Lower lobe of right lung (tissue), 2 donors: ENCODE results near the gene ZAP70. TPM values are rescaled to one million over a fixed set of nuclear protein-coding genes. Genes with fewer than 3 reads are reported as not detected.

Experiments
- ATAC-seq, 2 donors: fragments of 200-7000 bp; cut with Tn5 transposase; one replicate each; pipeline ENCODE4 v1.9.1; 2020 to 2022; ENCODE audit warnings: mild to moderate bottlenecking in 2 of 2, moderate library complexity in 2 of 2
- DNase-seq: peaks from one replicate; pipeline ENCODE4 v3.0.0-alpha.2; 2020
- H3K27ac ChIP-seq: fragments of 200-600 bp; one replicate; pipeline ENCODE4 v1.8.0; 2022
- H3K27me3 ChIP-seq: fragments of 200-600 bp; one replicate; pipeline ENCODE4 v1.8.0; 2022; ENCODE audit warnings: low read depth
- H3K36me3 ChIP-seq: fragments of 200-600 bp; one replicate; pipeline ENCODE4 v1.8.0; 2022; ENCODE audit warnings: mild to moderate bottlenecking
- H3K4me1 ChIP-seq: fragments of 200-600 bp; one replicate; pipeline ENCODE4 v1.8.0; 2022
- H3K4me3 ChIP-seq: fragments of 200-600 bp; one replicate; pipeline ENCODE4 v1.8.0; 2022; ENCODE audit warnings: mild to moderate bottlenecking
- H3K9me3 ChIP-seq: fragments of 200-600 bp; one replicate; pipeline ENCODE4 v1.8.0; 2022
- CTCF ChIP-seq: fragments of 200-600 bp; IDR thresholded peaks from one replicate; pipeline ENCODE4 v1.8.0; 2022; ENCODE audit warnings: antibody characterized with exemption, mild to moderate bottlenecking
- intact Hi-C: fragments of 100-400 bp; cut with DNase I; formaldehyde crosslinking; loops from one replicate; pipeline ENCODE4 v1.11.0; 2022
- total RNA-seq: library from RNA; stranded (reverse); fragmentation: NEBNext Ultra II Directional; extraction: Animal tissue kit (Norgen Biotek cat#: 25700); gene quantifications from one replicate; pipeline ENCODE4 v1.2.1, GENCODE V29; 2021
- donor health status: DM: no; HTN: yes; CAD: no; lungs with severe emphysema.

The ZAP70 gene
- total RNA-seq, 1 donor from 2014 or later: 8.8 TPM

- TF ChIP-seq CTCF: no peak
- intact Hi-C loops: no loop called here
- H3K27ac ChIP-seq: no peak overlapping the region
- no peaks in the 10 kb centered on the region for H3K27me3 ChIP-seq
- H3K9me3 ChIP-seq: no peaks in the 10 kb centered on the region
- peaks cover 7% of the 10 kb centered on the region for H3K4me1 ChIP-seq
- no peak overlapping the region for H3K4me3 ChIP-seq
- H3K36me3 ChIP-seq: no peaks in the 10 kb centered on the region
- DNase-seq (no peak), ATAC-seq (no peak)
Observed at GRCh38 chr2:97738179-97739019, 25.0 kb downstream of the ZAP70 start.

GRCh38 chr2:97739020-97739892, 25.9 kb downstream of the ZAP70 start:
- no peaks in the 10 kb centered on the region for H3K36me3 ChIP-seq
- ATAC-seq: no peak
- H3K4me1 ChIP-seq: peaks cover 7% of the 10 kb centered on the region
- no peaks in the 10 kb centered on the region for H3K27me3 ChIP-seq
- no peak for DNase-seq
- H3K4me3 ChIP-seq: no peak overlapping the region
- no peaks in the 10 kb centered on the region for H3K9me3 ChIP-seq
- TF ChIP-seq CTCF: no peak
- no peak overlapping the region for H3K27ac ChIP-seq
- intact Hi-C loops: no loop called here

- Histone ChIP-seq H3K4me1 (peaks cover 7% of the 10 kb centered on the region), H3K36me3 (no peaks in the 10 kb centered on the region), H3K27me3 (no peaks in the 10 kb centered on the region), H3K27ac (no peak overlapping the region), H3K4me3 (no peak overlapping the region), H3K9me3 (no peaks in the 10 kb centered on the region)
- intact Hi-C loops: no loop called here
- TF ChIP-seq CTCF: no peak
- DNase-seq (no peak), ATAC-seq (no peak)
Observed at GRCh38 chr2:97739893-97740245, 26.5 kb downstream of the ZAP70 start.

GRCh38 chr2:97740590-97741182, 27.3 kb downstream of the ZAP70 start:
- H3K27me3 ChIP-seq: no peaks in the 10 kb centered on the region
- no peak overlapping the region for H3K27ac ChIP-seq
- ATAC-seq (peak; percentile 75 to 79), DNase-seq (no peak)
- peak; percentile 72 for TF ChIP-seq CTCF
- H3K9me3 ChIP-seq: no peaks in the 10 kb centered on the region
- H3K4me3 ChIP-seq: no peak overlapping the region
- intact Hi-C loops: no loop called here
- no peaks in the 10 kb centered on the region for H3K36me3 ChIP-seq
- H3K4me1 ChIP-seq: peaks cover 7% of the 10 kb centered on the region

- ATAC-seq: no peak
- peaks cover 7% of the 10 kb centered on the region for H3K4me1 ChIP-seq
- H3K36me3 ChIP-seq: no peaks in the 10 kb centered on the region
- intact Hi-C loops: no loop called here
- no peaks in the 10 kb centered on the region for H3K27me3 ChIP-seq
- no peak overlapping the region for H3K4me3 ChIP-seq
- TF ChIP-seq CTCF: no peak
- H3K27ac ChIP-seq: no peak overlapping the region
- no peak for DNase-seq
- H3K9me3 ChIP-seq: no peaks in the 10 kb centered on the region
Observed at GRCh38 chr2:97741251-97741650, 27.9 kb downstream of the ZAP70 start.
